Measurements from ENCODE around the gene BRD1. TPM values are rescaled to one million over a fixed set of nuclear protein-coding genes. Genes with fewer than 3 reads are reported as not detected.

BRD1 gene
- total RNA-seq, 1 donor from 2014 or later = 27.7 TPM

- peaks cover 11% of the 10 kb centered on the region for H3K36me3 Mint-ChIP-seq (ENCODE audit: low read depth)
- H3K9me3 Mint-ChIP-seq (ENCODE audit: low read depth) = no peaks in the 10 kb centered on the region
- TF ChIP-seq CTCF (IDR thresholded peaks at IDR 0.05) = no peak
- peak; percentile 54 for DNase-seq (ENCODE audit: low spot score)
- no peaks in the 10 kb centered on the region for H3K27me3 Mint-ChIP-seq (ENCODE audit: low read depth)
- no peak overlapping the region for H3K27ac Mint-ChIP-seq (ENCODE audit: unreplicated experiment)
- H3K4me3 Mint-ChIP-seq (ENCODE audit: unreplicated experiment) = no peak overlapping the region
- H3K4me1 Mint-ChIP-seq (ENCODE audit: low read depth) = peaks cover 4% of the 10 kb centered on the region
Observed at GRCh38 chr22:49772692-49773091, 55.0 kb downstream of the BRD1 start.

DNA sequence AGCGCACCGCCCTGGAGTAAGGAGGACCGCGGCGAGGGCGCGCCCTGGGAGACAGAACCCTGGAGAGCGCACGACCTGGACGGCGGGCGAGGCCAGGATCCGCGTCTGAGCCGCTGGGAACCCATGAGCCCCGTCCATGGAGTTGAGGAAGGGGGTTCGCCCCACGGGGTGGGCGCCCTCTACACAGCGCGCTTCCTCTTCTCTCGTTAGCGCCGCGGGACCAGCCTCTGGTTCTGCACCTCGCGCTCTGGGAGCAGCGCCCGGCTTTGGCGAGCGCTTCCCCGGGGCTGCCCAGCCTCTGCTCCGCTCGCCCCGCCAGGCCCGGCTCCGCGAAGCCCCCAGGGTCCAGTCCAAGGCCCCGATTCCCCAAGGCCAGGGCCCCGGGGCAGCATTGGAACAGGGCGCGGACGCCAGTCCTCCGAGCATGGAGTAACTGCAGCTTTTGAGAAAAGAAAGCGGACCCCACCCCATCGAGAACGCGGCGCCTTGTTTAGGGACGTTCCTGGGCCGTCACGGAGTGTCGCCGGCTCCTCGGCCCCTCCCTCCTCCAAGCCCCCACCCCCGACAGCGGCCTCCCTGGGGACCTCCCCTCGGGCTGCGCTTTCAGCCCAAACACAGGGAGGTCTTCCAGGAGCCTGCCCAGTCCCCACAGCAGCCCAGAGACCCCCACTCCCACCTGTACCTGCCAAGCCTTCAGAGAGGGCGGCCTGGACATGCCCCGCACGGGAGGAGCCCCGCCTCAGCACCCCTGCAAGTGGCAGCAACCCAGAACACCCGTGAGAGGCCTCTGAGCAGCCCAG lies 56.2 kb downstream of the BRD1 start:
- Mint-ChIP-seq H3K9me3 (ENCODE audit: low read depth) (peaks cover 8% of the 10 kb centered on the region), H3K4me1 (ENCODE audit: low read depth) (peaks cover 4% of the 10 kb centered on the region), H3K4me3 (ENCODE audit: unreplicated experiment) (no peak overlapping the region), H3K36me3 (ENCODE audit: low read depth) (peaks cover 11% of the 10 kb centered on the region), H3K27ac (ENCODE audit: unreplicated experiment) (no peak overlapping the region), H3K27me3 (ENCODE audit: low read depth) (no peaks in the 10 kb centered on the region)
- peak; percentile 83 for DNase-seq (ENCODE audit: low spot score)
- TF ChIP-seq CTCF (IDR thresholded peaks at IDR 0.05) = no peak

DNA sequence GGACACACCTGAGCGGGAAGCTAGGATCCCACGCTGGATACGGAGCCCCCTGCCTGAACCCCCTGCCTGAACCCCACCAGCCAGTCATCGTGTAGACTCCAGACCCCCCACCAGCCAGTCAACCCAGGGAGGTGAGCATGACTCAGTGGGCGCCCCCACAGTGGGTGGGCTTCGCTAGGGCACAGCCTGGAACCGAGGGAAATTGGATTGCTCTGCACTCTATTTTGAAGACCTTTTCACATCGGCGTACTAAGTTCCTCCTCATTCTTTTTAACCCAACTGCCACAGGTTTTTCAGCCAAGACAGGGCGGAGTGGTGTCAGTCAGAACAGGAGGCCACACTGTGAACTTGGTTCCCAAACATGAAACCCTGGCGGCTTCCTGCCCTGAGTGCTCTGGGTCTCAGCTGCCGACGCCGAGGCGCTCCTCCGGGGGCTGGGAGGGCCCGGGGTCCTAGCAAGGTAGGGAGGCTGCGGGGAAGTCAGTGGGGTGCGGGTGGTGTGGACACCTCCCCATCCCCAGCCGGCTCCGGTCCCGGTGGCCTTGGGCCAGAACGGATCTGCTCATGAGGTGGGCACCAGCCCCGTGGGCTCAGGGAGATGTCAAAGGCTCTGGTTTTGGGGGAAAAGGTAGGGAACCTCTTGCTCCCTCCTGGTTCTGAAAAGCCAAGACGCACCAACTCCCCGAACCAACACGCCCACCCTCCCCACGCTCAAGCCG lies 57.0 kb downstream of the BRD1 start:
- H3K4me3 Mint-ChIP-seq (ENCODE audit: unreplicated experiment) = no peak overlapping the region
- peaks cover 4% of the 10 kb centered on the region for H3K4me1 Mint-ChIP-seq (ENCODE audit: low read depth)
- H3K27ac Mint-ChIP-seq (ENCODE audit: unreplicated experiment) = no peak overlapping the region
- peaks cover 11% of the 10 kb centered on the region for H3K36me3 Mint-ChIP-seq (ENCODE audit: low read depth)
- no peak for TF ChIP-seq CTCF (IDR thresholded peaks at IDR 0.05)
- peaks cover 10% of the 10 kb centered on the region for H3K9me3 Mint-ChIP-seq (ENCODE audit: low read depth)
- peak; percentile 92 for DNase-seq (ENCODE audit: low spot score)
- no peaks in the 10 kb centered on the region for H3K27me3 Mint-ChIP-seq (ENCODE audit: low read depth)

DNA sequence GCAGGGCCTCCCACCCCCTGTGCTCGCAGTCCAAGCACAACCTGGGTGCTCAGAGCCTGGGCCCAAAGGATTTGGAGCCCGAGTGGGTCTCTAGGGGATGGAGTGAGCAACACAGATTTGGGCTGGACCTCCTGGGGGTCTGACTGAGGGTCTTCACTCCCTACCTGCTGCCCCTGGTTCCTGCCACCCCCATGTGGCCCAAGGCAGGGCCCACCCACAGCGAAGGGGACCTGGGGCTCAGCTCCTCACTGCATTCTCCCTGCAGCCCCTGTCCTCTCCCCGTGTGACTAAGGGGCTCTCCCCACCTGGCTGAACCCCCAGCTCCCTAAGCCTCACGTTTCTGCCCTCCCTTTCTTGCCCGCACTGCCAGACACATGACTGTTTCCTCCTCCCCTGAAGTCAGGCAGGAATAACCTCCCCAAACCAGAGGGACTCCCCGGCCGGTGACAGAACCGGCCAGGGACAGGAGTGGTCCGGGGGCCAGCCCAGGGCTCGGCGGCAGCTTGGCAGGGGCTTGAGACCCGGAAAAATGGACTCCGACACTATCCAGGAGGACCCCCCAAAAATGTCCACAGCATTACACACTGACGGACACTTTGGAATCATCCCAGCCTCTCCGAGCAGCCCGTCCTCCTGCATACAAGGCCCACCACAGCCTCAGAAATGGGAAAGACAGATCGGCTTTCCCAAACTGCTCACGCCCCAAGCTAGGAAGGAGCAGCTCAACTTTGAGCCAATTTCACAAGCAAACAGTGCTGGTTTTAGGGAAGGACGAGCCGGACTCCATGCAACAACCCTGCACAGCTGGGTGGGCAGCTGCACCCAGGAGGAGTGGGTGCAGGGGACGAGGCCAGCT lies 57.8 kb downstream of the BRD1 start:
- no peak for TF ChIP-seq CTCF (IDR thresholded peaks at IDR 0.05)
- peak; percentile 82 for DNase-seq (ENCODE audit: low spot score)
- Mint-ChIP-seq H3K4me3 (ENCODE audit: unreplicated experiment) (no peak overlapping the region), H3K27me3 (ENCODE audit: low read depth) (no peaks in the 10 kb centered on the region), H3K4me1 (ENCODE audit: low read depth) (peaks cover 4% of the 10 kb centered on the region), H3K36me3 (ENCODE audit: low read depth) (peaks cover 11% of the 10 kb centered on the region), H3K9me3 (ENCODE audit: low read depth) (peaks cover 10% of the 10 kb centered on the region), H3K27ac (ENCODE audit: unreplicated experiment) (no peak overlapping the region)

Data from chondrocyte (in vitro differentiated cells).